Skeletal muscle tissue (tissue), 4 donors: ENCODE data around the gene TMEM185B. TPM values are rescaled to one million over a fixed set of nuclear protein-coding genes. Genes with fewer than 3 reads are reported as not detected.

ENCODE experiments used
- H3K27ac ChIP-seq: one replicate; pipeline ENCODE4 v1.7.0; 2013; ENCODE audit warnings: mild to moderate bottlenecking, low read depth, low read length, inconsistent platforms
- H3K27me3 ChIP-seq, 3 donors: one replicate each; pipeline ENCODE4 v1.7.0; 2013; ENCODE audit warnings: low read length in 3 of 3; ENCODE audit not compliant: control insufficient read depth in 3 of 3, insufficient read depth in 3 of 3
- H3K36me3 ChIP-seq, 3 donors: one replicate each; pipeline ENCODE4 v1.7.0; 2013; ENCODE audit warnings: low read length in 3 of 3; ENCODE audit not compliant: control insufficient read depth in 3 of 3, insufficient read depth in 3 of 3
- H3K4me1 ChIP-seq, 3 donors: one replicate each; pipeline ENCODE4 v1.7.0; 2013; ENCODE audit warnings: low read length in 3 of 3, mild to moderate bottlenecking in 3 of 3; ENCODE audit not compliant: control insufficient read depth in 3 of 3, insufficient read depth in 3 of 3
- H3K4me3 ChIP-seq, 3 donors: one replicate each; pipeline ENCODE4 v1.7.0; 2013; ENCODE audit warnings: low read length in 3 of 3
- H3K9ac ChIP-seq, 3 donors: one replicate each; pipeline ENCODE4 v1.7.0; 2013; ENCODE audit warnings: low read length in 3 of 3, mild to moderate bottlenecking in 3 of 3, moderate library complexity in 2 of 3, low read depth in 1 of 3
- H3K9me3 ChIP-seq, 3 donors: one replicate each; pipeline ENCODE4 v1.7.0; 2013; ENCODE audit warnings: low read length in 3 of 3; ENCODE audit not compliant: control insufficient read depth in 3 of 3
- total RNA-seq: library from RNA; depleted of rRNA; stranded (reverse); fragments of >200 nt; gene quantifications from one replicate; pipeline ENCODE4 v1.2.3, GENCODE V29; 2014
- donor health status: Osteomylitis.

The TMEM185B gene
- total RNA-seq, 1 donor from 2014 or later, result 16.7 TPM

DNA sequence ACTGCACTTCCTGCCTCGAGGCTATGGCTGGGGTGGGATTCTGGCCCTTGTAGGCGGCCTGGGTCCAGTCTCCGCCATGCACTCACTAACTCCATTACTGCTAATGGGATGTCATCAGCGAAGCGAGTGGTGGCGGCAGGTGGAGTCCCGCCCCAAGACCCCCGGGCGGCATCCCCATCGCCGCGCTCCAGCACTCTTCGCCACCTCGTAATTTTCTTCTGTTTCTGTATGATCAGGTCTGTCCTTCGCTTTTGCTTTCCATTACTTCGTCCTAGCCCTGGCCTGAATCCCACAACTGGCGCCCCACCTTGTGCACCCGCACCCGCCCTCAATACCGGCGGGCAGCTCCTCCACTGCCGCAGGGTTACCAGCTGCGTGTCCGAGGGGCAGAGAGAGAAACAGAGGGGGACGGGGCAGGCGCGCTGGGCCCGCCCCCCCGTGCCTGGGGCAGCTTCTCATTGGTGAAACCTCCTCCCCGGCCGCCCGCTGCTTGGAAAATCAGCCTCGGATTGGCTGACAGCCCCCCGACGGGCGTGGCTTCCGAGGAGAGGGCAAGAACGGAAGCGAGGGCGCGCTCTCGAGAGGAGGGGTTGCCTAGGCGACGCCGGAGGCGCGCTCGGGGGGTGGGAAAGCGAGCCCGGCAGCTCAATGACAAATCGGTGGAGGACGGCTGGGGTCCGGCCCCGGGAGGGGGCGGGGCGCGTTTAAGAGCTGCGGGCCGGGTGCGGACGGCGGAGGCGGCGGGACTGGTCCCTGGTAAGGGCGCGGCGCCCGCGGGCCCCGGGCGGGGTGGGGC, 29.2 kb upstream of the TMEM185B start, which contains the start of gene RALB:
RALB (plus strand) TSS at position 628 of the 796 bp plus-strand sequence. CDS start 25,813 bp downstream, outside the sequence.
- H3K27me3 ChIP-seq, result no peaks in the 10 kb centered on the region
- peak within 1 kb of the TSS; percentile 75 for H3K27ac ChIP-seq
- H3K36me3 ChIP-seq, result no peaks in the 10 kb centered on the region
- no peaks in the 10 kb centered on the region for H3K9me3 ChIP-seq
- peak within 1 kb of the TSS; percentile 89 to 90 (median 90) for H3K4me3 ChIP-seq
- peaks cover 16 to 30% (median 28%) of the 10 kb centered on the region in 3 donors for H3K4me1 ChIP-seq
- peak within 1 kb of the TSS; percentile 72 to 89 (median 86) for H3K9ac ChIP-seq

DNA sequence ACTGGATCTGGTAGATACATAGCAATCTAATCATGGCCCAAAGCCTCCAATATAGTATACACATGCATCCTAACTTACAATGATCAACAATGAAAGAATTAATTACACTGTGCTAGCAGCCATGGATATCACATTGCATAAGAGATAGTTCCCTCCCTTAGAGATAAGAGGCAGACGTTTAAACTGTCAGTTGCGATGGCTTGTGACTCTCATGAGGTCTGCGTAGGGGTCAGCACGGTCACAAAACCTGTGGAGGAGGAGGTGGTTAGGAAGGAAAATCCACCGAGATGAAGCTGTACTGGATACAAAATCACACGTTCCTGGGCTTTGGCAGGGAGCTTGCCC, 28.7 kb upstream of the TMEM185B start:
- peak overlapping the region; percentile 55 for H3K27ac ChIP-seq
- H3K9me3 ChIP-seq, result no peaks in the 10 kb centered on the region
- peaks cover 16 to 30% (median 28%) of the 10 kb centered on the region in 3 donors for H3K4me1 ChIP-seq
- H3K4me3 ChIP-seq, result peak overlapping the region; percentile 81 to 90 (median 90)
- peak overlapping the region; percentile 5 to 89 (median 48) for H3K9ac ChIP-seq
- H3K27me3 ChIP-seq, result no peaks in the 10 kb centered on the region
- no peaks in the 10 kb centered on the region for H3K36me3 ChIP-seq

DNA sequence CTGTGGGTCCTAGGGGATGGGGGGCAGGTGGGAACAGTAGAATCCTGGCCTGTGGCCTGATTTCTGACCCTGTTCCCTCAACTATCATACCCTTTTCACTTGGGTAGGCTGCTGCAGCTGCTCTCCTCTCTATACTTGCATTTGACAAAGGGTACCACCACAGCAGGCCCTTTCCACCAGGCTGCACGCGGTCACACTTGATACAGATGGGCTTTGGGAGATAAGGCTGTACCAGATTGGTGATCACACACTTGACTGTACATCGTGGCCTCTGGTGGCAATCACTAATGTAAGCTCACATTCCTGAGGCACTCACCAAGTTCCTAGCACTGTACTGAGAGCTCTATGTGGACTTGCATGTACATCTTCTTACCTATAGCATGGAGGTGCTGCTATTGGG, 27.9 kb upstream of the TMEM185B start:
- Histone ChIP-seq H3K27ac (no peak overlapping the region), H3K9me3 (no peaks in the 10 kb centered on the region), H3K27me3 (no peaks in the 10 kb centered on the region)

DNA sequence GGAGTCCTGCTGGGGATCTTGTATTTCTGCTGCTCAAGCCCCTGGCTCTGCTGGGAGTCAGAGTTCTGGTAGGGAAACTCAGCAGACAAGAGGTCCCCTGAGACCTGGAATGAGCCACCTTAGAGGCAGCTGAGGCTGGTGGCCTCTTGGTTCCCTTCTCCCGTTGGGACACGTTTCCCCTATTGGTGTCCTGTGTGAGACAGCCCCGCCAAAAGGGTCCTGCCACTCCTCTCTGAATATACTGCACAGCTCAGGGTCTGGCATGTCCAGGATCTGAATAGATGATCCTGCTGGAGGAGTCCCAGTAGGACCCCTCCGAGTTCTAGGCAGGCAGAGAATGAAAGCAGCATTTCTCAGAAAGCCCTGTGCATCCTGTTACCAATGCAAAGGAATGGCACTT, 27.4 kb upstream of the TMEM185B start:
- H3K4me3 ChIP-seq, result no peak overlapping the region
- H3K9me3 ChIP-seq, result no peaks in the 10 kb centered on the region
- peaks cover 14 to 35% (median 28%) of the 10 kb centered on the region in 3 donors for H3K4me1 ChIP-seq
- H3K27ac ChIP-seq, result no peak overlapping the region
- H3K9ac ChIP-seq, result peak overlapping the region in 1 of 3 donors; percentile 28
- H3K36me3 ChIP-seq, result no peaks in the 10 kb centered on the region
- no peaks in the 10 kb centered on the region for H3K27me3 ChIP-seq

More for the DNA sequence above, 27.9 kb upstream of the TMEM185B start:
- Histone ChIP-seq H3K4me1 (peaks cover 14 to 32% (median 28%) of the 10 kb centered on the region in 3 donors), H3K4me3 (no peak overlapping the region), H3K9ac (peak overlapping the region in 1 of 3 donors; percentile 28), H3K36me3 (no peaks in the 10 kb centered on the region)

DNA sequence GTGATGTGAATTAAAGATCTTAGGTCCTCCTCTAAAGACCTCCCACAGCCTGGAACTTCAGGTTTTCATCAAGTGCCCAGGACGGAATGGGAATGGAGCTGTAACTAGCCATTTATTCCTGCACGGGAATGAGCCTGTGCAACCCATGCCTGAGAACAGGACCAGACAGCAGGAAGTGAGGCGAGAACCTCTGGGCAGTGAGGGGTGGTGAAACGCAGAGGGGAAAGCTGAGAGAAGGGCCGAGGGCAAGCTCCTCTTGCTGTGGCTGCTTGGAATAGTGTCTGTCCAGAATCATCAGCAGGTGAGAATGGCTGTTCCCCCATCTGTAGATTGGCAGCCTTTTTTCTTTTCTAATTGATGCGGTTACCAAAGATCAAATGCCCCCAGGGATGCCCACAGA, 24.7 kb upstream of the TMEM185B start:
- H3K4me1 ChIP-seq, result peaks cover 14 to 28% (median 16%) of the 10 kb centered on the region in 3 donors
- H3K9me3 ChIP-seq, result no peaks in the 10 kb centered on the region
- no peak overlapping the region for H3K4me3 ChIP-seq
- no peaks in the 10 kb centered on the region for H3K27me3 ChIP-seq
- no peak overlapping the region for H3K27ac ChIP-seq
- no peaks in the 10 kb centered on the region for H3K36me3 ChIP-seq
- H3K9ac ChIP-seq, result no peak overlapping the region

DNA sequence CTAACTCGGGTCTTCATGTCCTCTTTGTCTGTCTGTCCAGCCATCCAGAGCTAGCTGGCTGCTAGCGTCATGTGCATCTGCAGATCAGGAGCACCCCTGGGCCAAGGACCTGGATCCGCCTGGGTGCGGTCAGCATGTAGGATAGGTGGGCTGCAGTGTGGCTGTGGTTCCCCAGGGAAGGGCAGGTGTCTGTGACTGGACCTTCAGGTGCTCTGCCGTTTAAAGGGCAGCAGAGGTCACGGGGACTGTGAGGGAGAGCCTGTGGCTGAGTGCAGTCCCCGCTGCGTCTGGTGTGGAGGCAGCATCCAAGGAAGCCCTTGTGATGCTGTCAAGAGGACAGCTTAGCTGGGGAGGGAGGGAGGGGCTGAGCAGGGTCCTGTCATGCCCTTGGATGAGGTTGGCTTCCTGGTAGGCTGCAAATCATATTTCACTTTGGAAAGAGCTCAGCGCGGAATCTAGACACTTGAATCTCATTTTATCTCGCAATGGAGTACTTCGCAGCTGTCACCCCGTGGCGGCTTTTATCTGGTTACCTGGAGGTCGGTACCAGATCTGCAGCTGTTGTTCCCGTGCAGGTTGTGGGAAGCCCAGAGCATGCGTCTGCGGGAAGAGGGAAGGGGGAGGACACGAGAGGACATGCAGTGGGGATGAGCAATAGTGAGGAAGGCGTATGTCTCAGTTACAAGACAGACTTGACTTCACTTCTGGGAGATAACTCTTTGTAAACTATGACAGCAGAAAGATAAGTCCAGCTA, 23.5 kb upstream of the TMEM185B start:
- H3K4me1 ChIP-seq, result peaks cover 9 to 21% (median 12%) of the 10 kb centered on the region in 3 donors
- no peak overlapping the region for H3K4me3 ChIP-seq
- H3K36me3 ChIP-seq, result no peaks in the 10 kb centered on the region
- H3K9me3 ChIP-seq, result no peaks in the 10 kb centered on the region
- no peaks in the 10 kb centered on the region for H3K27me3 ChIP-seq
- H3K27ac ChIP-seq, result no peak overlapping the region
- no peak overlapping the region for H3K9ac ChIP-seq

DNA sequence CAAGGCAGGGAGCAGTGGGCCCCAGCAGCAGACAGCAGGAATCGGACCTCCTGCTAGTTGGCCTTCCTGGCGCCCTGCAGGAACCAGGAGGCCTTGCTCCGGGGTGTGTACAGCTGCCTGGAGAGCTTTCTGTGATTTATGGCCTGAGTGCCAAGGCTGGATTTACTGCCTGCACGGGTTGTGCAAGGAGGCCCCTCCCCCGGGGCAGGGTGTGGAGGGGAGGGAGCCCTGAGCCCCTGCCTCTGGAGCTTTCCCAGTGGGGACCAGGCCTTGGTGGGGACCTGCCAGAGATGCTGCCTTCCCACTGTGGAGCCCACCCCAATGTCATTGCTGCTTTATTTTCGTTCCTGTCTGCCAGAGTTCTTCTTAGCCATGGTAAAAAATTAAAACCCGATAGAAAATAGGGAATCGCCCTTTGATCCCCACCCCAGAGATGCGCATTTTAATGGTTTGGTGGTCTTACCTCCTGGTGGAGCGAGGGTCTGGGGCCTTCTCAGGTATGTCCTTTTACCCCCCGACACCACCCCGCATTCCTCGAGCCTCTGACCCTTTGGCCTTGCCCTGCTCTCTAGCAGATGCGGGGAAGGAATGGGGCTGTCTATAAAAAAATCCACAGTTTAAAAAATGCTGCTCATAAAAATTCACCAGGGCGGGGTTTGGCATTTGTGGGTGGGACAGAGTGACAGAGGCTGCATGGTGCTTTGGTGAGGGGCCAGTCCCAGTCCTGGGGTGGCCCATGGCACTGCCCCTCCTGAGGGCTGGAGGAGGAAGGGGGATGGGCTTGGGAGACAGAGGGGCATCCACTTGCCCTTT, 22.5 kb upstream of the TMEM185B start:
- H3K9ac ChIP-seq, result peak overlapping the region; percentile 32 to 43 (median 40)
- no peaks in the 10 kb centered on the region for H3K9me3 ChIP-seq
- no peaks in the 10 kb centered on the region for H3K36me3 ChIP-seq
- H3K27me3 ChIP-seq, result no peaks in the 10 kb centered on the region
- no peak overlapping the region for H3K27ac ChIP-seq
- peaks cover 8 to 24% (median 12%) of the 10 kb centered on the region in 3 donors for H3K4me1 ChIP-seq
- no peak overlapping the region for H3K4me3 ChIP-seq

DNA sequence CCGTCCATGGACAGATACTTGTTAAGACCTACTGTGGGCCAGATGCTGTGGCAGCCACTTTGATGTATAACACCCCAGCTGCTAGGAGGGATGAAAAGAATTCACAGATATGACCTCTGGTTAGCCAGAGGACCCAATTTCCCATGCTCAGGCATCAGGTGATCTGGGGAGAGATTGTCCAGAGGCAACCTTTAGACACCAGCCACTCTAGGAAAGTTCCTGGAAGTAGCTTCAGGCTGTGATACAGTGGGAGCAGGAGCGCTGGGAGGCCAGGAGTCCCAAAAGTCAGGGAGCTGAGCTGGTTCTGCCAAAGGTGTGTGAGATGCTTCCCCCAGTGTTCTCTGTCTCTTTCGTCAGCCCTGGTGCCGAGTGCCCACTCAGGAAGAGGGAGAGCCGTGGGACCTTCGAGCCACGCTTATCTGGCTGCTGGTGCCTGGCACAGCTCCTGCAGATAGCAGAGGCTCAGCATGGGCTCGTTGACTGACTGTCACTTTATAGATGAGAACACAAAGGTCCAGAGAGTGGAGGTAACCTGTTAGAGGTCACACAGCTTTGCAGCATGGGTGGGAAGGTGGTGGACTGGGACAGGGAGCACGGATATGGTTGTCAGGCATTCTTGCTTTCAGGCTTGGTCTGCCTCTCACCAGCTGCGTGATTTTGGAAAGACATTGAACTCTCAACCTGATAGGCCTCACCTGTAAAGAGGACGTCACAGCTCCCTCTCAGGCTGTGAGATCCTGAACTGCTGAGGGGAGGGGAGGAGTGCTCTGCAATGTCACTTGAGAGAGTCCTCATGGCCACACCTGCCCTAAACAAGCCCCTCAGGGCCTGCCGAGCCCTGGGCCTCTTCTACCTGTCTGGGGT, 21.7 kb upstream of the TMEM185B start:
- Histone ChIP-seq H3K36me3 (no peaks in the 10 kb centered on the region), H3K9ac (peak overlapping the region in 2 of 3 donors; percentile 40 to 43), H3K27me3 (peaks cover 0 to under 1% (median 0%) of the 10 kb centered on the region in 3 donors), H3K4me3 (no peak overlapping the region), H3K27ac (no peak overlapping the region), H3K4me1 (peaks cover 8 to 26% (median 12%) of the 10 kb centered on the region in 3 donors), H3K9me3 (no peaks in the 10 kb centered on the region)
